SK-N-SH (cell line): Measurements from ENCODE around the gene OGDH. TPM values are rescaled to one million over a fixed set of nuclear protein-coding genes. Genes with fewer than 3 reads are reported as not detected.

Source experiments
- CTCF ChIA-PET: fragments of 300-600, 350-600 bp; formaldehyde crosslinking; extraction: SDS; loops from one replicate; lab custom pipeline; 2021; lab: Yijun Ruan, JAX
- POLR2A ChIA-PET: fragments of 350-600 bp; sonication (Branson Sonifier 250); formaldehyde crosslinking; extraction: SDS; loops from one replicate; lab custom pipeline; 2020; ENCODE audit warnings: antibody characterized with exemption, inconsistent platforms; lab: Yijun Ruan, JAX
- DNase-seq: peaks from one replicate; pipeline ENCODE4 v3.0.0; 2012
- H2AFZ ChIP-seq: fragments of 200-600 bp; sonication (generic); 2 replicates; pipeline ENCODE4 v1.8.1; 2016; ENCODE audit warnings: antibody characterized with exemption, mild to moderate bottlenecking, low read depth
- H3F3A ChIP-seq: fragments of 200-600 bp; sonication (generic); replicated peaks from 2 replicates; pipeline ENCODE3; 2016; ENCODE audit warnings: antibody characterized with exemption, mild to moderate bottlenecking; ENCODE audit not compliant: insufficient read depth
- H3K27ac ChIP-seq, 2 experiments: fragments of 200-500 bp in 1 of 2; fragments of 200-600 bp in 1 of 2; sonication (Bioruptor generic) in 1 of 2; sonication (generic), shearing (Covaris generic) in 1 of 2; 2 replicates each; pipeline versions ENCODE4 v1.5.1 to v1.6.1; 2014 to 2016; ENCODE audit warnings: low read depth in 2 of 2, inconsistent platforms in 1 of 2, low read length in 1 of 2, mild to moderate bottlenecking in 1 of 2, mixed read lengths in 1 of 2
- H3K27me3 ChIP-seq: fragments of 200-600 bp; sonication (generic), shearing (Covaris generic); 2 replicates; pipeline ENCODE4 v1.6.1; 2016; ENCODE audit warnings: mixed run types; ENCODE audit not compliant: insufficient read depth
- H3K36me3 ChIP-seq, 2 experiments: fragments of 200-500 bp in 1 of 2; fragments of 200-600 bp in 1 of 2; sonication (Bioruptor generic) in 1 of 2; sonication (generic) in 1 of 2; replicated peaks in 1 of 2; 2 replicates each; pipeline versions ENCODE3 to v1.5.1; 2014 to 2016; ENCODE audit warnings: low read length in 1 of 2, mild to moderate bottlenecking in 1 of 2; ENCODE audit not compliant: insufficient read depth in 2 of 2, control insufficient read depth in 1 of 2
- H3K4me1 ChIP-seq, 2 experiments: fragments of 200-500 bp in 1 of 2; fragments of 200-600 bp in 1 of 2; sonication (Bioruptor generic) in 1 of 2; sonication (generic), shearing (Covaris generic) in 1 of 2; 2 replicates each; pipeline versions ENCODE4 v1.5.1 to v1.6.1; 2014 to 2016; ENCODE audit warnings: low read depth in 1 of 2, low read length in 1 of 2, mixed run types in 1 of 2; ENCODE audit not compliant: insufficient read depth in 2 of 2, control insufficient read depth in 1 of 2
- H3K4me2 ChIP-seq: fragments of 200-600 bp; sonication (generic), shearing (Covaris generic); 2 replicates; pipeline ENCODE4 v1.6.1; 2017; ENCODE audit warnings: mixed run types
- H3K4me3 ChIP-seq, 2 experiments: fragments of 200-500 bp in 1 of 2; fragments of 200-600 bp in 1 of 2; sonication (Bioruptor generic) in 1 of 2; sonication (generic), shearing (Covaris generic) in 1 of 2; 2 replicates each; pipeline versions ENCODE4 v1.5.1 to v1.8.1; 2014 to 2016; ENCODE audit warnings: low read depth in 2 of 2, inconsistent platforms in 1 of 2, low read length in 1 of 2, mild to moderate bottlenecking in 1 of 2, mixed read lengths in 1 of 2, moderate library complexity in 1 of 2
- H3K79me2 ChIP-seq: fragments of 200-600 bp; sonication (generic); 2 replicates; pipeline ENCODE4 v1.8.1; 2017; ENCODE audit warnings: mild to moderate bottlenecking; ENCODE audit not compliant: insufficient read depth
- H3K9ac ChIP-seq: fragments of 200-600 bp; sonication (generic); 2 replicates; pipeline ENCODE4 v1.6.1; 2017; ENCODE audit warnings: mixed run types
- H3K9me2 ChIP-seq: fragments of 200-600 bp; sonication (generic); 2 replicates; pipeline ENCODE4 v1.6.1; 2017; ENCODE audit warnings: mixed run types
- H3K9me3 ChIP-seq: fragments of 200-600 bp; sonication (generic); 2 replicates; pipeline ENCODE4 v1.6.1; 2017; ENCODE audit warnings: mixed run types, mild to moderate bottlenecking, moderate library complexity
- H4K20me1 ChIP-seq: fragments of 200-600 bp; sonication (generic); 2 replicates; pipeline ENCODE4 v1.6.1; 2017; ENCODE audit warnings: mild to moderate bottlenecking, mixed run types; ENCODE audit not compliant: insufficient read depth
- CHD2 ChIP-seq: fragments of 150-350 bp; IDR thresholded peaks from 2 replicates; pipeline ENCODE4 v1.6.1; 2018; ENCODE audit warnings: low read length; ENCODE audit not compliant: partially characterized antibody
- ELF1 ChIP-seq: IDR thresholded peaks from 2 replicates; pipeline ENCODE4 v1.4.0; 2012
- EP300 ChIP-seq, 2 experiments: IDR thresholded peaks; 2 replicates each; pipeline versions ENCODE4 v1.4.0 to v1.6.1; 2012; ENCODE audit warnings: borderline replicate concordance in 1 of 2, low read depth in 1 of 2, low read length in 1 of 2
- FOSL2 ChIP-seq: IDR thresholded peaks from 2 replicates; pipeline ENCODE4 v1.4.0; 2012; ENCODE audit warnings: low read depth, mild to moderate bottlenecking, moderate library complexity, borderline replicate concordance
- FOXM1 ChIP-seq: IDR thresholded peaks from 2 replicates; pipeline ENCODE4 v1.4.0; 2012; ENCODE audit warnings: low read depth, mild to moderate bottlenecking
- GABPA ChIP-seq: IDR thresholded peaks from 2 replicates; pipeline ENCODE4 v1.4.0; 2012; ENCODE audit warnings: low read depth, mild to moderate bottlenecking
- IRF3 ChIP-seq: fragments of 150-350 bp; IDR thresholded peaks from 2 replicates; pipeline ENCODE4 v1.6.1; 2016; ENCODE audit warnings: mild to moderate bottlenecking, low read depth, low read length
- MXI1 ChIP-seq: IDR thresholded peaks from 2 replicates; pipeline ENCODE4 v1.6.1; 2012; ENCODE audit warnings: mild to moderate bottlenecking, low read depth, low read length, improper control_type of control experiment
- NRF1 ChIP-seq: IDR thresholded peaks from 2 replicates; pipeline ENCODE4 v1.6.1; 2012; ENCODE audit warnings: low read depth, mild to moderate bottlenecking, low read length
- POLR2AphosphoS5 ChIP-seq: IDR thresholded peaks from 2 replicates; pipeline ENCODE4 v1.6.1; 2012; ENCODE audit warnings: low read depth, low read length
- SIN3A ChIP-seq: IDR thresholded peaks from 2 replicates; pipeline ENCODE4 v1.6.1; 2012; ENCODE audit warnings: low read depth, mild to moderate bottlenecking, low read length, moderate library complexity, borderline replicate concordance
- TAF1 ChIP-seq: IDR thresholded peaks from 2 replicates; pipeline ENCODE4 v1.6.1; 2012; ENCODE audit warnings: low read depth, mild to moderate bottlenecking, low read length, moderate library complexity, borderline replicate concordance
- WGBS: methylation state at CpG from one replicate; pipeline ENCODE4 v1.1.6; 2017; ENCODE audit warnings: low lambda C conversion rate; 5-methylcytosine and 5-hydroxymethylcytosine counted together
- polyA plus RNA-seq, 3 experiments: library from polyadenylated mRNA; depleted of rRNA; stranded (reverse); fragments of >200 nt; gene quantifications; 2 replicates each; pipeline ENCODE4 v1.2.3, GENCODE V29; 2012

Gene OGDH
- polyA plus RNA-seq, 1 of the 3 experiments (the other 2 are of a cell fraction): 69.4 TPM

- Histone ChIP-seq H3K4me2 (peak within 1 kb of the TSS; percentile 93), H3K9me2 (no peaks in the 10 kb centered on the region), H3K27me3 (no peaks in the 10 kb centered on the region), H3K4me1 (peaks cover 5 to 24% of the 10 kb centered on the region in 2 experiments; a peak in 3 of 4 replicates), H3F3A (no peaks in the 10 kb centered on the region), H3K79me2 (peaks cover 45% of the 10 kb centered on the region), H3K27ac (peak within 1 kb of the TSS; percentile 76 to 90), H4K20me1 (peaks cover 28% of the 10 kb centered on the region), H3K9me3 (no peaks in the 10 kb centered on the region), H2AFZ (peak within 1 kb of the TSS; percentile 97), H3K4me3 (peak within 1 kb of the TSS; percentile 79 to 87), H3K9ac (peak within 1 kb of the TSS; percentile 86), H3K36me3 (peaks cover 3 to 13% of the 10 kb centered on the region in 2 experiments)
- peak; percentile 9 for TF ChIP-seq CHD2
- TF ChIP-seq EP300 (IDR thresholded peaks at IDR 0.05; ENCODE audit: borderline replicate concordance in 1 of 2, low read depth in 1 of 2, low read length in 1 of 2): 0 out of 4 replicates have a peak, but pooled peaks of 1 of the 2 experiments have one; percentile 14
- TF ChIP-seq FOSL2: no peak
- peak; percentile 23; the same call in 1 of the 2 replicates for TF ChIP-seq SIN3A
- peak; percentile 42; the same call in 1 of the 2 replicates for TF ChIP-seq TAF1
- TF ChIP-seq POLR2AphosphoS5: peak; percentile 73
- TF ChIP-seq ELF1: peak; percentile 30; the same call in 1 of the 2 replicates
- TF ChIP-seq FOXM1: no peak
- TF ChIP-seq GABPA: no peak
- CTCF ChIA-PET: interaction anchor here (0.6 to 1.4 kb wide), 5 partner anchors 22 to 388 kb away, joined by 3 to 4 read pairs (median 3); no protein-coding TSS in a partner anchor
- WGBS: 4% methylated on average over 36 of the region's 92 CpGs
- DNase-seq: peak; percentile 100
- POLR2A ChIA-PET: no interaction called here
These were observed 141.9 kb downstream of the OGDH start, which contains the start of gene ZMIZ2 for GRCh38 chr7:44748045-44748947. Gene ZMIZ2, plus strand, starts transcription at chr7:44748847. Its CDS starts 7,403 bp downstream, at chr7:44756250.

DNA sequence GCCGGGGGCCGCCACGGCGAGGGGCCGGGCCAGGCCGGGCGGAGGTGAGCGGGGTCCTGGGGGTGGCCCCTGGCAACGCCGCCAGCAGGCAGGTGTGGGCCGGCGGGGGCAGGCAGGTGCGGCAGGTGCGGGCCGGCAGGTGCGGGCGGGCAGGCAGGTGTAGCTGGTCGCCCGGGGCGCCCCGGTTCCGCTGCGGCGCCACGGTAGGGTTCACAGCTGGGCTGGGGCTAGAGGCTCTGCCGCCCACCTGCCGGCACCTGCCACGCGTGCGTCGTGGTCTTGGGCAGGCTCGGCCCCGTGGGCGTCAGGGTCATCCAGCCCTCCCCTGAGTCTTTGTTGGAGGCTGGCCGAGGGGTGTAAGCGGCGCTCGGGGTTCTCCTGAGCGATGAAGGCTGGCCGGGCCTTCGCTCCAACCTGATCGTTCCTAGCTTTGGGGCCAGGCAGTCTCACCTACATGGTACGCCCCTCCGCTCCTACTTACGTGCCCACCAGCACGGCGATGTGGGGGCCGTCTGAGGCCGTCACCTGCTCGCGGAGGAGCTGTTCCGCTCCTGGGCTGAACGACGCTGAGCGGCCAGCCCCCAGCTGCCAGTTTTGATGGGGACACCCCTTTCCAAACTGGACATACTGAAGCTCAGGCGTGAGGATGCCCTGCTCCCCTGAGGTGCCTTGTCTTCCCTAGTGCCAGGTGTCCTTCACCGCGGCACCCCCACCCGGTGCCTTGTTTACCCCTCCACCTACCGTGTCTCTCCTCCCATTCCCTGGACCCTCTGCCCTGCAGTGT, 142.7 kb downstream of the OGDH start:
- Histone ChIP-seq H3K27me3 (no peaks in the 10 kb centered on the region), H4K20me1 (peaks cover 31% of the 10 kb centered on the region), H3K4me1 (peaks cover 5 to 26% of the 10 kb centered on the region in 2 experiments; a peak in 3 of 4 replicates), H3K9me2 (no peaks in the 10 kb centered on the region), H2AFZ (no peak overlapping the region), H3K9ac (peak overlapping the region; percentile 72), H3K4me3 (peak overlapping the region; percentile 79 to 87), H3K36me3 (peaks cover 3 to 13% of the 10 kb centered on the region in 2 experiments), H3K9me3 (no peaks in the 10 kb centered on the region), H3K79me2 (peaks cover 53% of the 10 kb centered on the region), H3K27ac (peak overlapping the region in 1 of 2 experiments; percentile 67; a peak in 1 of 4 replicates), H3K4me2 (peak overlapping the region; percentile 93), H3F3A (no peaks in the 10 kb centered on the region)
- TF ChIP-seq MXI1: peak; percentile 25; the same call in 1 of the 2 replicates
- 0 out of 2 replicates have a peak, but pooled peaks have one; percentile 5 for TF ChIP-seq NRF1
- no peak for TF ChIP-seq IRF3
- 1% methylated on average over 50 of the region's 60 CpGs for WGBS
- ChIA-PET POLR2A (interaction anchor here (0.7 to 1.1 kb wide), 3 partner anchors 31 to 143 kb away, joined by 3 read pairs; partner anchors contain the start of gene OGDH), CTCF (interaction anchor here (0.9 to 3.0 kb wide), 10 partner anchors 12 to 387 kb away, joined by 3 to 11 read pairs (median 4); partner anchors contain the start of gene H2AZ2)
- peak; percentile 67 for DNase-seq
